Amygdala (tissue), 56 donors: Measurements from ENCODE around the gene EP400.

Source experiments
- DNase-seq, 56 donors: peaks; one replicate each; lab custom pipeline; 2025; lab: John Stamatoyannopoulos, UW

The EP400 gene

GRCh38 chr12:131911028-131911650 lies 38.6 kb upstream of the EP400 start:
- no peak for DNase-seq

- DNase-seq, result no peak
Observed at GRCh38 chr12:131911851-131912477, 37.8 kb upstream of the EP400 start.

DNA sequence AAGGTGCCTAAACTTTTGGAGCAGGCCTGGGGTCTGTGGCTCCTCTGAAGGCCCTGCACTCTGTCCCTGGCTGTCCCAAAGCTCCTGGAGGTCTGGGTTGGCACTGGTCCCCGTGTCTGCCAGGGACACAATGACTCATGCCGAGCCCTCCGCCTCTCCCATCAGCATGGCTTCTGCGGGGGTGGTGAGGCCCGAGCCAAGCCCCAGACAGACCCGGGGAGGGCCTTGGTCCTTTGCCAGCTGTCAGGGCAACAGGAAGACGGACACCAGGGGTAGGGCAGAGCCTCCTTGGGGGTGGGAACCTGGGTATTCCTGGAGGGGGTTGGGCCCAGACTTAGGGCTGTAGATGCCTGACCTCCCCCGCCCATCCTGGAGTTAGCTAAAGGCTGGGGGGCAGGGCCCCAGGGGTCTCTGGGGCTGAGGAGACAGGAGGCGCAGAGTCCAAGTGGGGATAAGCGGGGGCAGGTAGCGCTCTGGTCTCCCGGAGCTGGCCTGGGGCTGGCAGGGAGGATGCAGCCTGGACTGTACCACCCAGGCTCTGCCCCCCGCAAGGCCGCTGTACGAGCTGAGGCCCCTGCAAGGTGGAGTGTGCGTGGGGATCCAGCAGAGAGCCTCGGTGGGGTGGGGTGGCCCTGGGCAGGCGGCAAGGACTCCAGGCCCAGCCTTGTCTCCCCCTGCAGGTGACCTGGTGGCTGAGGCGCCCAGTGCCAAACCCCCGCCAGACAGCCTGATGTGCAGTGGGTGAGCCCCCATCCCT lies 37.0 kb upstream of the EP400 start:
- peak in 26 of 56 donors; percentile 10 to 72 (median 38) for DNase-seq

- no peak for DNase-seq
Observed at GRCh38 chr12:131913666-131914065, 36.1 kb upstream of the EP400 start.

DNA sequence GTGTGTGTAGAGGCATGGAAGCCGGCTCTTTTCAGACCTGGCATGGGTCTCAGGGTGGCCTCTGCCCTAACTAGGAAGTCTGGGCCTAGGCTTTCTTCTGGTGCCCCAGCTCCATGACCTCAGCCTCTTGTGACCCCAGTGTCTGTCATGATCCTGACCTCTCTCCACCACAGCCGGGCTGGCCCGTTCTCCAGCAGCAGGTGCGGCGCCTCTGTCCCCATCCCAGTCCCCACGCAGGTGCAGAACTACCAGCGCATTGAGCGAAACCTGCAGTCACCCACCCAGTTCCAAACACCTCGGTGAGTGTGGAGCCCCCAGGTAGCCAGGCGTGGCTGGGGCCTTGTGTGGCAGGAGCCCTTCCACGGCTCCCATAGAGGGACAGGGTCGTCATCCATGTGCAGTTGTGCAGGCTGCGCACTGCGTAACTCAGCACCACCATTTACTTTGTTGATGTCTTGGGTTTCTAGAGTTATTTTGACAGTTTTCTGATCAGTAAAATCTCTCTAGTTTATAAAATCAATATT lies 35.5 kb upstream of the EP400 start:
- no peak for DNase-seq

DNA sequence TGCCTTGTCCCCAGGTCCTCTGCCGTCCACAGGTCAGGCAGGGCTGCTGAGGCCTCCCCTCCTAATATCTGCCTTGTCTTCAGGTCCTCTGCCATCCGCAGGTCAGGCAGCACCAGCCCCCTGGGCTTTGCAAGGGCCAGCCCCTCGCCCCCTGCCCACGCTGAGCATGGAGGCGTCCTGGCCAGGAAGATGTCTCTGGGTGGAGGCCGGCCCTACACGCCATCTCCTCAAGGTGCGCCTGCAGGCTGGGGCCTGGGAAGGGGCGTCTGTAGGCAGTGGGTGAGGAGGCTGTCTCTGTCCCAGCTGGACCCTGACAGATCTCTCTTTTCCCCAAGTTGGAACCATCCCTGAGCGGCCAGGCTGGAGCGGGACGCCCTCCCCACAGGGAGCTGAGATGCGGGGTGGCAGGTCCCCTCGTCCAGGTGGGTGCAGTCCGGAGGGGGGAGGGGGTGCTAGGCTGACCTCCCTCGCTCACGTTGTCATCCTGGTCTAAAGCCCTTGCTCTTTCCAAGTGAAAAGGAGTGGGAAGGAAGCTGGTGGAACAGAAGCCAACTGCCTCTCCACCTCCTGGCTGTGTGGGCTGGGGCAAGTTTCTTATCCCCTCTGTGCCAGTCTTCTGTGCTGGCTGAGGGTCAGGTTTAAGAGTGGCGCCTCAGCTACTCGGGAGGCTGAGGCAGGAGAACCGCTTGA lies 34.6 kb upstream of the EP400 start:
- DNase-seq, result no peak

DNA sequence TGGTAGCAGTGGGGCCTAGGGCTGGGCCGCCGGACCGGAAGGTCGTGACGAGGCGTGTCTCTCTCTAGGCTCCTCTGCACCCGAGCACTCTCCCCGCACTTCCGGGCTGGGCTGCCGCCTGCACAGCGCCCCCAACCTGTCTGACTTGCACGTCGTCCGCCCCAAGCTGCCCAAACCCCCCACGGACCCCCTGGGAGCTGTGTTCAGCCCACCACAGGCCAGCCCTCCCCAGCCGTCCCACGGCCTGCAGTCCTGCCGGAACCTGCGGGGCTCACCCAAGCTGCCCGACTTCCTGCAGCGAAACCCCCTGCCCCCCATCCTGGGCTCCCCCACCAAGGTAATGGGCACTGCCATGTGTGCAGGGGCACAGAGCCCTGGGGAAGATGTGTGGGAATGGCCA lies 33.9 kb upstream of the EP400 start:
- no peak for DNase-seq

DNA sequence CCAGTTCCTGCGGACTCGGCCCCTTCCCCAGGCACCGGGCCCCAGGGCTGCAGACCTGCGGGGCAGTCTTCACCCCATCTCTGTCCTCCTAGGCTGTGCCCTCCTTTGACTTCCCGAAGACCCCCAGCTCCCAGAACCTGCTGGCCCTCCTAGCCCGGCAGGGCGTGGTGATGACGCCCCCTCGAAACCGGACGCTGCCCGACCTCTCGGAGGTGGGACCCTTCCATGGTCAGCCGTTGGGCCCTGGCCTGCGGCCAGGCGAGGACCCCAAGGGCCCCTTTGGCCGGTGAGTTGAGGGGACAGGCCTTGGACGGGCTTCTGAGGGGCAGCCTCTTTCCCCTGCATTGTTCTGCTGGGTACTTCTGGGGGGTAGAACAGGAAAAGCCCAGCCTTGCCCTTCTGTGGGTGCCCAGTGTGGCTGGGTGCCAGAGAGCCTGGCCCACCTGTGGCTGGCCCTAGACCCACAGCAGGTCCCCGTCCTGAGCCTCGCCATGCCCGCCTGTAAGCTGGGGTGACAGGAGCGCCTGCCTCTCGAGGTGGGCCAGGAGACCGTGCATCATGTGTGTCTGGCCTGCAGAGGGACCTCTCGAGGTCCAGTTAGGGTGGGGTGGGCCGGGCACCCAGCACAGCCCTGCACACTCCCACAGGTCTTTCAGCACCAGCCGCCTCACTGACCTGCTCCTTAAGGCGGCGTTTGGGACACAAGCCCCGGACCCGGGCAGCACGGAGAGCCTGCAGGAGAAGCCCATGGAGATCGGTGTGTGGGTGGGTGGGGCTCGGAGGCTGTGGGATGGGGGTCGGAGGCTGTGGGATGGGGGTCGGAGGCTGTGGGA lies 33.2 kb upstream of the EP400 start:
- no peak for DNase-seq

GRCh38 chr12:131917139-131917710 lies 32.5 kb upstream of the EP400 start:
- peak in 4 of 56 donors; percentile 26 to 58 (median 36) for DNase-seq

GRCh38 chr12:131917711-131918306 lies 31.9 kb upstream of the EP400 start:
- no peak for DNase-seq

- DNase-seq, result no peak
Observed at GRCh38 chr12:131918311-131919050, 31.3 kb upstream of the EP400 start.

- no peak for DNase-seq
Observed at GRCh38 chr12:131919051-131919347, 30.7 kb upstream of the EP400 start.

DNA sequence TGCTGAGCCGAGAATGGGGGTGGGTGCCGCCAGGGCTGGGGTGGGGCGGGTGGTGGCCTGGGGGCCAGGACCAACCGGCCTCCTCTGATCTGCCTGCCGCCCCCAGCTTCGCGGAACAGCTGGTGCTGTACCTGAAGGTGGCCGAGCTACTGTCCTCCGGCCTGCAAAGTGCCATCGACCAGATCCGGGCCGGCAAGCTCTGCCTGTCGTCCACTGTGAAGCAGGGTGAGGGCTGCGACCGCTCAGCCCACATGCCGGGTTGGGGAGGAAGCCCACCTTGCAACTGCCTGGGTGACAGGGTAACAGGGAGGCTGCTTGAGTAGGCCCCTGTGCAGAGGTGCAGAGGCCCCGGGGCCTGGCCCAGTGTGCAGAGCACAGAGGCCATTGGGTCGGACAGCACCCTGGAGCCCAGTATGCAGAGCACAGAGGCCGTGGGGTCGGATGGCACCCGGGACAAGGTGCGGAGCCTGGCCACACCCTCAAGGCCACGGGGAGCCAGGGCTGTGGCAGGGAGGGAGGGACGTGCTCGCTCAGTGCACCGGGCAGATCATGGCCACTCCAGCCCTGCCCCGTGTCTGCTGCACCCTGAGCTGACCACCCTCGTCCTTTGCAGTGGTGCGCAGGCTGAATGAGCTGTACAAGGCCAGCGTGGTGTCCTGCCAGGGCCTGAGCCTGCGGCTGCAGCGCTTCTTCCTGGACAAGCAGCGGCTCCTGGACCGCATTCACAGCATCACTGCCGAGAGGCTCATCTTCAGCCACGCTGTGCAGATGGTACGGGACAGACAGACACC lies 30.2 kb upstream of the EP400 start:
- no peak for DNase-seq

GRCh38 chr12:131920157-131920508 lies 29.6 kb upstream of the EP400 start:
- no peak for DNase-seq

GRCh38 chr12:131920902-131921840 lies 28.6 kb upstream of the EP400 start:
- DNase-seq, result no peak

GRCh38 chr12:131921866-131922769 lies 27.6 kb upstream of the EP400 start:
- no peak for DNase-seq
